NCI-H1694 treated with DMSO at 0.1 percent for 48 hours (cell line): Measurements from ENCODE around the gene CEP70.
"Not testable (repeated sequence)": the region's sequence is repeated elsewhere in the genome, so short reads cannot be mapped to it uniquely, and the experiment has no call there.

Source experiments
- DNase-seq: peaks from one replicate; lab custom pipeline; 2025; lab: John Stamatoyannopoulos, UW

The CEP70 gene

DNA sequence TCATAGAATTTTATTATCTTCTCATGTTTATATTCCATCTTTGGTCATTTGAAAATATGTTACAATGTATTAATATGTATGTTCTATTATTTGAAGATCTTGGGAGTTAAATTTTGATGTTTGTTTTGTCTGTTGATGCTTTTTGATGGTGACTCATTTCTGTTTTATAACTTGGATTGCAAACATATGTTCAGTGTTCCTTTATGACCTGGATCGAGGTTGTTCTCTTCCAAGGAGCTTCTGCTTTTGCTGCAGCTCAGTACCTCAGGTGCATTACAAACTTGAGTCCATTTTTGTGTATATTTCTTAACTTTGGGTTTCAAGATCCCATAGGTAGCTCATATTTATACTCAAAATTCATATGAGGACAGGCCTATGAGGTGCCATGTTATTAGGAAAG lies 122.6 kb downstream of the CEP70 start:
- DNase-seq = no peak

DNA sequence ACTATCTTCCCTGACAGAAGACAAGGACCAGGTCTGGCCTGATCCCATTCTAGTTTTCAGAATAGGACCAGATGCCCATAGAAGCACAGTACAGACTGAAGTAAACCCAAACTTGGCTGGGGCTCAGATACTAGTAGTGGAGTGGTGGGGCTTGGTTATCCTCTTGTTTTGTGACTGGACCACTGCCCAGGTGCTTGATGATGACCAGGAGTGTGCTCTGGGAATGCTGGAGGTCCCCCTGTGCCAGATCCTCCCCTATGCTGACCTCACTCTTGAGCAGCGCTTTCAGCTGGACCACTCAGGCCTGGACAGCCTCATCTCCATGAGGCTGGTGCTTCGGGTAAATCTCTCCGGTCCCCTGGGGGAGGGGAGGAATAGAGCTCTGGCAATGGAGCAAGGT lies 123.4 kb downstream of the CEP70 start:
- DNase-seq = no peak

DNA sequence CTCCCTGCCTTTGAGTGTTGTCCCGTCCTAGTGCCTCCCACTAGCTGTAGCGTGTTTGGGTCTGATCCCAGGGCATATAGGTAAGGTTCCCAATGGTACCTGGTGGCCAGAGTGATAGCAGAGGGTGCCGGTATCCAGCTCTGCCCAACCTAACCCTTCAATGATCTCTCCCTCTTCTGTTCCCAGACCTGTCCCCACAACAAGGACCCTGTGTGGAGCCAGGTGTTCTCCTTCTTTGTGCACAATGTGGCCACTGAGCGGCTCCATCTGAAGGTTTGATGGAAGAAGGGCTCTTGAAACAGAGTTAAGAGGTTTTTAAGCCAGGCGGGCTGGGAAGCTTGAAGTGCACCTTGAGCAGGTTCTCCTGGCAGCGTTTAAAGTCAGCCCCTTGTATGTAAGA lies 124.2 kb downstream of the CEP70 start:
- no peak for DNase-seq

GRCh38 chr3:138468886-138469285 lies 125.2 kb downstream of the CEP70 start:
- DNase-seq = no peak

DNA sequence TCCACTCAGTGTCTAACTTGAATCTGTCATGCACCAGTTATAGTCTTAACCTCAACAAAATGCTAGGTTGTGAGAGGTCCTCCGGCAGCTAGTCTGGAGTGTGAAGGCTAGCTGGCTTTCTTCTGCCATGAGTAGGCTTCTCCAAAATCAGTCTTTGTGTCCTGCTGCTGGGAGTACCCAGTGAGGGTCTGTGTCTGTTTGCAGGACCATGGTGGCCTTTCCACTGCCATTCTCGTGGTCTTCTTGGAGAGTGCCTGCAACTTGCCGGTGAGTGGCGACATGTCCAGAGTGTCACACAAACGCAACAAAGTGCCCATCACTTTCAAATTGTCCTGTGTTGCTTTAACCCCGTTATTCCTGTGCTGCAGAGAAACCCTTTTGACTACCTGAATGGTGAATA lies 125.6 kb downstream of the CEP70 start:
- no peak for DNase-seq

- no peak for DNase-seq
Measured at GRCh38 chr3:138467931-138468330, 126.1 kb downstream of the CEP70 start.

DNA sequence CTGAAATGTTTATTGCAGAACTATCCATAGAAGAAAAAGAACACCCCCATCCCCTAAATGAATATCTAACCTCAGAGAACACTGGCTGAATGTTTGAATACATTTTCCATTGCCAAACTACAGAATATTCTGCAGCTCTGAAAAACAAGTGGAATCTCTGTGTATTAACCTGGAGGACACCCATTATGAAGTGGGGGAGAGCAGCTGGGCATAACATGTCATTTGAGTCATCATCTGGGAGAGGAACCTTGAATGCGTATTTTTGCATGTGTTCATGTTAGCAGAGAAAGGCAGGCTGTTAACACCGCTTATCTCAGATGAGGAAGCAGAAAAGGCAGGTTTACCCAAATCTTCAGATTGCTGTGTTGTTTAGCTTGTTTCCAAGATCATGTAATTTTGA lies 128.1 kb downstream of the CEP70 start:
- peak; percentile 41 for DNase-seq

GRCh38 chr3:138465451-138465850 lies 128.6 kb downstream of the CEP70 start:
- DNase-seq = no peak

DNA sequence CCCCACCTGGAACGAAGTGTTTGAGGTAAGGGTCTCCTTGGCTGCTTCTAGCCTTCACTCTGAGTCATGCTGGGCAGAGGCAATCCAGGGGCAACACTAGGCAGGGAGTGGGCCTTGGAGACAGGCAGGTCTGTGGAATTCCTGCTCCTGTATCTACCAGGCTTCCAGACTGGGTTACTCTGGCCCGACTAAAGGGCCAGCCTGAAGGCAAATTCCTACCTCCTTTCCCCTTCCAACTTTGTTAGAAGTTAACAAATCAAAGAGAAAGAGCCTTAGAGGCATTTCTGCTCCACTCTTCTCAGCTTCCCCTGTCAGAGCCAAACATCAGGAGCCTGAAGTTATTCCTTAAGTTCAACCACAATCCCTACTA lies 129.6 kb downstream of the CEP70 start:
- no peak for DNase-seq

DNA sequence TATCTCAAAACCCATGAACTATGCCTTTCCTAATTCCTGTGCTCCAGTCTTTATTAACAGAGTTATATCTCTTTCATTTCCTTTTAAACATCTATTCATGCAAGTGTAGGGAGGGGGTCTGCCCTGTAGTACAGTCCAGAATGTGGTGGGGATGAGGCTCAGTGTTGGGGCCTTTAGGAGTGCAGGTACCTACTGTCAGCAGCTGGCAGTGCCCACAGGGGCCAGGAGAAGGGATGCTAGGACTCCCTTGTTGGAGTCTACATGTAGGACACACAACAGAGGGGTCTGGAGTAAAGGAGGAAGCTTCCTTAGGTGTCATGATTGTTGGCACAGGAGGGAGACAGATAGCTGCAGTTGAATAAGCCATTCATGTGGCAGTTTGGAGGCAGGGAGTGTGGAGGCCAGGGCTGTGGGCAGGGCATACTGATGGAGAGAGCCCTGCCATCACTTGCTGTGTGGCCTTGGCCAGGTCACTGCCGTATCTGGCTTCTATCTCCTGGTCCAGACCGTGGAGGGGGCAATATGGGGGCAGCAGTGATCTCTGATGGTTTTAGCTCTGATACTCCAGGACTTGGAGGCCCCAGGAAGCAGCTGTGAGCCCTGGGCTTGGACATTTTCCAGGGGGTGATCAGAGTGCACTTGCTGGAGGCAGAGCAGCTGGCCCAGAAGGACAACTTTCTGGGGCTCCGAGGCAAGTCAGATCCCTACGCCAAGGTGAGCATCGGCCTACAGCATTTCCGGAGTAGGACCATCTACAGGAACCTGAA lies 130.2 kb downstream of the CEP70 start:
- DNase-seq = peak; percentile 29

GRCh38 chr3:138461896-138462295 lies 132.2 kb downstream of the CEP70 start:
- no peak for DNase-seq

DNA sequence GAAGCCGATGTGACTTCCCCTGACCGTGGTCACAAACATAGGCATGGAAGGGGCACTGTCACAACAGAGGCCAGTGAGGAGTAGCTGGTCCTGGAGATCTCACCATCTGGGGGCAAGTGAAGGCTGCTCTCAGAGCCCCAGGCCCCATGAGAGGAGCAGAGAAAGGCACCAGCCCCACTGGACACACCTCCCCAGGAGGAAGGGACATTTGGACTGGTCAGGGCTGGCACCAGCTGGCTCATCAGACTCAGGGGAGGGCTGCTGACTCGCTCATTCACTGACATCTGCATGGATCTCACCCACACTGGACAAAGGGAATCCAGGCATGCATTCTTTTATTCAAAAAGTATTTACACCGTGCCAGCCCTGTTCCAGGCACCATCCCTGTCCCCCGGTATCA lies 132.8 kb downstream of the CEP70 start:
- DNase-seq = no peak

DNA sequence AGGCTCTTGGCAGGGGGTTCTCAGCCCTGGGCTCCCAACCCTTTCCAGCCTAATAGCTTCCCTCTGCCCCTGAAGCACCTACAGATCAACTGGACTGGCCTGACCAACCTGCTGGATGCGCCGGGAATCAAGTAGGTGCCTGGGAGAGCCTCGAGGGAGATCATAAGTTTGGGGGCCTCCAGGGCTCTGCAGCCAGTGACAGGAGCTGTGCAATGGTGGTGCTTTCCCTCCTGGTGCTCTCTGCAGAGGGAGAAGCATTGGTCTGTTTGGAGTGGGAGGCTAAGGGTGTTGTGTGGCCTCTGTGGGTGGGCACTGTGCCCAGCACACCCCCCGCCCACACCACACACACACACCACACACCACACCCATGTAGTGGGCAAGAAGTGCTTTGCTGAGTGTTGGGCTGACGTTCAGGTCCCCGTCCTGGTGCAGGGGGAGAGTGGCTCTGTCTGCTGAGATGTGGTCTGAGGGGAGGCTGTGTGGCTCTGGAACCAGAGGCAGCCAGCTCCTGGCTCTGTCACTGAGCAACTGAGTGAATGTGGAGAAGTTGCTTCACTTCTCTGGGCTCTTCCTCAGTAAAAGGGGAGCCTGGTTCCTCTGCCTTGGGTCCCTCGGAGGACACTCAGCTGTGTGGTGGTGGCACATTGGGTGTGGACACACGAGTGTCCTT lies 133.4 kb downstream of the CEP70 start:
- no peak for DNase-seq

- DNase-seq = peak; percentile 35
Measured at GRCh38 chr3:138459619-138460535, 134.2 kb downstream of the CEP70 start.

DNA sequence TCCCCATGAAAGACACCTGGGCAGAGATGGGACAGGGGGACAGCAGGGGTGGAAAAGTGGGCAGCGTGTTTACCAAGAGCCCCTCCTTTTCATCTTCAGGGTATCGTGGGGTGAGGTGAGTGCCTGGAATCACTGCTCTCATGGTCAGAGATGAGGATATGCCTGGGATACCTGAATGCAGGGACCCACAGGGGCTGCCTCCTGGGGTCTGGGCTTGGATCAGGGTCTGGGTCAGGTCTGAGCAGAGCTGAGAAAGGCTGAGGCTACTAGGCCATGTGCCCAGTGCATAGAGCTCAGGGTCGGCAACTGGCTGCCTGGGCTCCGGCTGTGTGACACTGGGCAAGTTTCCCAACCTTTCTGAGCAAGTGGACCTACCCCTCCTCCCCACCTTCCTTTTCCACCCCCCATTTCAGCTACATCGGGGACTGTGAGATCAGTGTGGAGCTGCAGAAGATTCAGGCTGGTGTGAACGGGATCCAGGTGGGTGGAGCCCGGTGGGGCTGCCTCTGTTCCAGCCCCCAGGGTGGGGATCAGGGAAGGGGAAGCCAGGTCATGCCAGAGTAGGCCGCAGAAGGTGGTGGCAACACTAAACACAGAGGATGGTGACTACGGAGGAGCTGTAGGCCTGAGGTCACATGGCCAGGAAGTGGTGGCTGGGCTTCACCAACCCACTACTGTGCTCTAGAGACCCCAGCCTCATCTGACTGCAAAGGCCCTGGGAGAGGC lies 135.1 kb downstream of the CEP70 start:
- DNase-seq = no peak

GRCh38 chr3:138457863-138458735 lies 136.0 kb downstream of the CEP70 start:
- DNase-seq = no peak

DNA sequence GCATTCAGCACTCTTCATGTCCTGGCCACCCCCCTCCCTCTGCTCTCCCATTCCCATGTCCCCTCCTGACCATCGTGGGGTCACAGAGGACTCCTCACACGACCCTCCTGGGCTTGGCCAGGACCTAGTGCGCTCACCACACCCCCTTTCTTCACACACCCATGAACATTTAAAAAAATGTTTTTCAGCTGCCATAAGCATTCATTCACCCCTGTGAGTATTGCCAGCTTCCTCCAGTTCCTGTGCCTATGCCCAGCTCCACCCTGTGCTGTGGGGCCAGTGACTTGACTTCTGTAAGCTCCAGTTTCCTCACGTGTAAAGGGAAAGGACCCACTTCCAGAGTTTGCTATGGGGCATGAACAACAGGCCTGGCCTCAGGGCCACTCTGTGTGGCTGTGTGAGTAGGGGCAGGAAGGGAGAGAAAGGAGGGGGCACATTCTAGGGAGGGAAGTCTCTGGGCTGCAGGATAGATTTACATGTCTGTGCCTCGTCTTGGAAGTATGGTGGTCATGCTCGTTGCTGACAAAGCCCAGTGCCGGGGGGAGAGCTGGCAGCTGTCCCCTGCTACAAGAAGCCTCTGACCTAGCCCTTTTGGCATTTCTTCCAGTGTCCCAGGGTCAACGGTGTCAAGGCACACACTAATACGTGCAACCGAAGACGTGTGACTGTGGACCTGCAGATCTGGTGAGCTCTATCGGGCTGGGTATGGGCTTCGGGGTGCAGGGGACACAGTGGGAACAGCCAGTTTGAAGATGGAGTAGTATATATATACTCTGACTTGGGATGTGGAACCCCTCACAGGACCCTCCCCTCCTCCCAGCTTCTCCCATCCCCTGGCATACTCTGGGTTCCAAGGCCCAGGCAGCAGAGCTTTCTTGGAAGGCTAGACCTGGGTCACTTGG lies 136.8 kb downstream of the CEP70 start:
- no peak for DNase-seq

DNA sequence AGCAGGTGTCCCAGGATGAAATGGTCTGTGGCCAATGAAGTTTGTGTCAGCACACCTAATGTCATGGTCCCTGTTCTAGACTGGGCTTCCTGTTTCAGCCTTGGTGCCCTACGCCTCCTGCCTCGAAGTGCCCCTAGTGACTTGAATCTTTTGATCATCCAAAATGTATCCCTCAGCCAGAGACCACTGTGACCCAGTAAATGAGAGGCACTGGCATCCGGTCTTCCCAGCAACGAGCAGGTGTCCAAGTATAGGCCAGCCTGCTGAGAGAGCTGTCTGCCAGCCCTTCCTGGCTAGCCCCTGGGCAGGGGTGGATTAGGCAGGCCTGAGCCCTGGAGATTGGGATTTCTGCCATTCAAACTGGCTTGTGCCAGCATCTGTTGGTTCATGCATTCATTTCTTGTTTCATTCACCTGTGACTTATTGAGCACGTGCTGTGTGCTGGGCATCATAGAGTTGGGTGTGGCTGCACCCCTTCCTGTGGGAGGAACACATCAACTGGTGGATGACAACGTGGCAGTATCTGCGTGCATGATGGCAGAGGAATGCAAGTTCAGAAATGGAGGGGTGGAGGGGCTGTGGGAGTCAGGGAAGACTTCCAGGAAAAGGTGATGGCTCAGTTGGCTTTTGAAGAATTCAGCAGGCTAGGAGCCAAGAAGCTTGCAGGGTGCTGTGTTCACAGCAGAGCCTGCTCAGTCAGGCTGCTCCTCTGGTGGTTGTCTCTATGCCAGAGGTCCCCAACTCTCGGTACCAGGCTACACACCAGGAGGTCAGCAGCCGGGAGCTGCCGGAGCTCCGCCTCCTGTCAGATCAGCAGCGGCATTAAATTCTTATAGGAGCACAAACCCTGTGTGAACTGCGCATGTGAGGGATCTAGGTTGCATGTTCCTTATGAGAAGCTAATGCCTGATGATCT lies 138.0 kb downstream of the CEP70 start:
- no peak for DNase-seq

DNA sequence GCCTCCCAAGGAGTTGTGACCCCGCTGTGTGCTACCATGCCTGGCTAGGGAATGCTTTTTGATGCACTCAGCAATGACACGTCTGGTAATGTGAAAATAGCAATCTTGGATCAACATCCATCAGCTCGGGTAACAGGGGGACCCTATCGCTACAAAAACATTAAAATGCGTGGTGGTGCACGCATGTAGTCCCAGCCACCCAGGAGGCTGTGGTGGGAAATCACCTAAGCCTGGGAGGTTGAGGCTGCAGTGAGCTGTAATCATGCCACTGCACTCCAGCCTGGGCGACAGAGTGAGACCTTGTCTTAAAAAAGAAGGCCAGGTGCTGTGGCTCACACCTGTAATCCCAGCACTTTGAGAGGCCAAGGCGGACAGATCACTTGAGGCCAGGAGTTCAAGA lies 140.1 kb downstream of the CEP70 start:
- not testable (repeated sequence) for DNase-seq
